ENCODE measurements around the gene UCHL1.

DNA sequence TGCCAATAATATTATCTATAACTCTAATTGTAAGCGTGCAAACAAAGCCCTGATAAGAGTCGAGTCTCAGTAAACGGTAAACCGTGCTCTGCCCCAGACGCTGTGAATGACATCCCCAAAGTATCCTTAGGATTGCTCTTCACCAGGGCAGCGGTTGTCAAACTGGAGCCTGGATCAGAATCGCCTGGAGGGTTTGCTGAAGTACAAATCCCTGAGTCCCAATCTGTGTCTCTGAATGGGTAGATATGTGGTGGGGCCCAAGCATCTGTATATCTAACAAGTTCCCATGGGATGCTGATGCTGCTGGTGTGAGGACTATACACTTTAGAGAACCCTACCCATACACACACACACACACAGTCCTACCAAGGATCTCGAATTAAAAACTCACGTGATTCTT lies 41.6 kb upstream of the UCHL1 start:
- TF ChIP-seq BCL11A (IDR thresholded peaks at IDR 0.05; ENCODE audit: low read depth, low read length) (no peak), ZNF217 (IDR thresholded peaks at IDR 0.05) (no peak), TCF12 (IDR thresholded peaks at IDR 0.05; ENCODE audit: low read depth, low read length) (no peak)

All from GM12878 (cell line).